SK-N-SH treated with all-trans-retinoic acid at 6 μM for 48 hours (cell line): ENCODE measurements around the gene PLA2G6.

Experiments
- ATAC-seq: fragments of 200-7000 bp; cut with Tn5 transposase; 3 replicates; pipeline ENCODE4 v1.9.1; 2020; ENCODE audit warnings: mild to moderate bottlenecking, moderate library complexity
- ARNTL ChIP-seq: fragments of 450-650 bp; formaldehyde crosslinking; IDR thresholded peaks from 2 replicates; pipeline ENCODE4 v1.5.0; 2020; ENCODE audit warnings: low read depth, mild to moderate bottlenecking, moderate library complexity, borderline replicate concordance
- BACH2 ChIP-seq: fragments of 250-450 bp; sonication (Bioruptor Pico); IDR thresholded peaks from 2 replicates; pipeline ENCODE4 v1.9.0; 2021; ENCODE audit warnings: mild to moderate bottlenecking, borderline replicate concordance
- CSDC2 ChIP-seq: fragments of 250-450 bp; sonication (Bioruptor Pico); IDR thresholded peaks from 2 replicates; pipeline ENCODE4 v1.5.0; 2020; ENCODE audit warnings: mild to moderate bottlenecking, moderate library complexity
- ESRRG ChIP-seq: fragments of 250-450 bp; sonication (Bioruptor Pico); IDR thresholded peaks from 2 replicates; pipeline ENCODE4 v1.6.1; 2021; ENCODE audit warnings: mild to moderate bottlenecking
- GLIS3 ChIP-seq: fragments of 250-450 bp; sonication (Bioruptor Pico); IDR thresholded peaks from 2 replicates; pipeline ENCODE4 v1.5.0; 2020; ENCODE audit warnings: mild to moderate bottlenecking, moderate library complexity
- ISL1 ChIP-seq: fragments of 250-450 bp; sonication (Bioruptor Pico); IDR thresholded peaks from 2 replicates; pipeline ENCODE4 v2.1.2; 2022; ENCODE audit warnings: mild to moderate bottlenecking, moderate library complexity
- OSR1 ChIP-seq: fragments of 250-450 bp; sonication (Bioruptor Pico); IDR thresholded peaks from 2 replicates; pipeline ENCODE4 v1.8.0; 2022; ENCODE audit warnings: moderate library complexity, mild to moderate bottlenecking, inconsistent platforms
- PPARA ChIP-seq: fragments of 250-450 bp; sonication (Bioruptor Pico); IDR thresholded peaks from 2 replicates; pipeline ENCODE4 v1.5.0; 2020; ENCODE audit warnings: mild to moderate bottlenecking, borderline replicate concordance
- RARB ChIP-seq: fragments of 250-450 bp; sonication (Bioruptor Pico); IDR thresholded peaks from 2 replicates; pipeline ENCODE4 v1.8.0; 2021; ENCODE audit warnings: mild to moderate bottlenecking, moderate library complexity
- TCF4 ChIP-seq: fragments of 250-450 bp; sonication (Bioruptor Pico); IDR thresholded peaks from 2 replicates; pipeline ENCODE4 v1.8.0; 2021; ENCODE audit warnings: mild to moderate bottlenecking, moderate library complexity, borderline replicate concordance
- TSHZ2 ChIP-seq: fragments of 250-450 bp; sonication (Bioruptor Pico); IDR thresholded peaks from 2 replicates; pipeline ENCODE4 v1.5.0; 2020; ENCODE audit warnings: mild to moderate bottlenecking, moderate library complexity
- ZC3H10 ChIP-seq: fragments of 250-450 bp; sonication (Bioruptor Pico); IDR thresholded peaks from 2 replicates; pipeline ENCODE4 v1.5.1; 2021; ENCODE audit warnings: mild to moderate bottlenecking, moderate library complexity
- ZFP3 ChIP-seq: fragments of 250-450 bp; sonication (Bioruptor Pico); IDR thresholded peaks from 2 replicates; pipeline ENCODE4 v1.5.0; 2020; ENCODE audit warnings: mild to moderate bottlenecking, moderate library complexity
- ZFP30 ChIP-seq: fragments of 450-650 bp; formaldehyde crosslinking; IDR thresholded peaks from 2 replicates; pipeline ENCODE4 v1.5.0; 2022; ENCODE audit warnings: mild to moderate bottlenecking, moderate library complexity
- ZNF565 ChIP-seq: fragments of 450-650 bp; formaldehyde crosslinking; conservative IDR thresholded peaks from 2 replicates; pipeline ENCODE4 v1.5.0; 2020; ENCODE audit warnings: low read depth, mild to moderate bottlenecking, moderate library complexity
- ZNF70 ChIP-seq: fragments of 450-650 bp; formaldehyde crosslinking; IDR thresholded peaks from 2 replicates; pipeline ENCODE4 v1.5.0; 2020; ENCODE audit warnings: mild to moderate bottlenecking, moderate library complexity
- ZNF8 ChIP-seq: fragments of 450-650 bp; formaldehyde crosslinking; IDR thresholded peaks from 2 replicates; pipeline ENCODE4 v1.5.0; 2020; ENCODE audit warnings: mild to moderate bottlenecking, moderate library complexity
- TF ChIP-seq, protein P1 (sequence below): fragments of 250-450 bp; sonication (Bioruptor Pico); IDR thresholded peaks from 2 replicates; pipeline ENCODE4 v1.5.1; 2021; ENCODE audit warnings: mild to moderate bottlenecking, moderate library complexity
- TF ChIP-seq, protein P2 (sequence below): fragments of 250-450 bp; sonication (Bioruptor Pico); IDR thresholded peaks from 2 replicates; pipeline ENCODE4 v1.5.1; 2020; ENCODE audit warnings: low read depth, mild to moderate bottlenecking, moderate library complexity
- TF ChIP-seq, protein P3 (sequence below): fragments of 250-450 bp; sonication (Bioruptor Pico); IDR thresholded peaks from 2 replicates; pipeline ENCODE4 v1.8.0; 2020; ENCODE audit warnings: mild to moderate bottlenecking, moderate library complexity, borderline replicate concordance

PLA2G6 gene

DNA sequence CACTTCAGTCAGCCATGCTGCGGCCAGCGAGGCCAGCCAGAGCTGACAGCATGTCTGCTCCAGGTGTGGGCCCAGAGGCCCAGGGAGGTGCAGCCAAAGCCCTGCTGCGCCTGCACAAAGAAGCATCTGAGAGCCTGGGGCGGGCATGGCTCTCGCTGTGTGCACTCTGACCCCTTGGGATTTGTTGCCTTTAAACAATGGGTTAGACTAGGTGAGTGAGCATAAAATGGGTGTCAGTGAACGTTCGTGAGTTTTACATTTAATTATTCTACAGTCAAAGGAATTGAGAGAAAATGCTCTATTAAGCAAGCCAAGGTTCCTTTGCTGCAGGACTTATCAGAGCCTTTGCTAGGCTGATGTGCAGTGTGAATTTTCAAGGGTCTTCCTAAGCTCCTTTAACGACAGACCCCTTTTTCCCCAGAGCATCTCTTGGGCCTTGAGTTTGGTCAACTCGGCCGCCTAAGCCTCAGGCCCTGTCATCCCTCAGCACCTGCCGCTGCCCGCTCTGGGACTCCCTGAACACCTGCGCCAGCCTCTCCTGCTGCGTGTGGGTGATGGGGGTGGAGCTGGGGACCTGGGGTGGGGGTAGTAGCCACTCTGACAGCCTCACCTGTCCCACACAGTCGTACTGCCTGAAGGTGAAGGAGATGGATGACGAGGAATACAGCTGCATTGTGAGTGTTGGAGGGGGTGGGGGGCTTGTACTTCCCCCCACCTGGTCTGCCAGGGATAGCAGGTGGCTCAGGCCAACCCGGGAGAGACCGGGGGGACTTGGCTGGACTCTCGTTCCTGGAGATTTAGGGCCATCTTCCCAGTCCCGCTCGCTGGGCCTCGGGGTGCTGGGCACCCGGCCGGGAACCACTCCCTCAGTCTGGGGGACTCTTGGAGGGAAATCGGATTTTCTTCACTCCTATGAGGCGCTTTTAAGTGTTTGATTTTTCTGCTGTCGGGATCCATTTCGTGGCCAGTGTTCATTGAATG, 108.2 kb downstream of the PLA2G6 start:
- no peak for ATAC-seq
- TF ChIP-seq ESRRG (no peak), ZNF8 (CRISPR knock-in tag) (no peak), TCF4 (CRISPR knock-in tag) (no peak), BACH2 (no peak), ZC3H10 (CRISPR knock-in tag) (no peak)

DNA sequence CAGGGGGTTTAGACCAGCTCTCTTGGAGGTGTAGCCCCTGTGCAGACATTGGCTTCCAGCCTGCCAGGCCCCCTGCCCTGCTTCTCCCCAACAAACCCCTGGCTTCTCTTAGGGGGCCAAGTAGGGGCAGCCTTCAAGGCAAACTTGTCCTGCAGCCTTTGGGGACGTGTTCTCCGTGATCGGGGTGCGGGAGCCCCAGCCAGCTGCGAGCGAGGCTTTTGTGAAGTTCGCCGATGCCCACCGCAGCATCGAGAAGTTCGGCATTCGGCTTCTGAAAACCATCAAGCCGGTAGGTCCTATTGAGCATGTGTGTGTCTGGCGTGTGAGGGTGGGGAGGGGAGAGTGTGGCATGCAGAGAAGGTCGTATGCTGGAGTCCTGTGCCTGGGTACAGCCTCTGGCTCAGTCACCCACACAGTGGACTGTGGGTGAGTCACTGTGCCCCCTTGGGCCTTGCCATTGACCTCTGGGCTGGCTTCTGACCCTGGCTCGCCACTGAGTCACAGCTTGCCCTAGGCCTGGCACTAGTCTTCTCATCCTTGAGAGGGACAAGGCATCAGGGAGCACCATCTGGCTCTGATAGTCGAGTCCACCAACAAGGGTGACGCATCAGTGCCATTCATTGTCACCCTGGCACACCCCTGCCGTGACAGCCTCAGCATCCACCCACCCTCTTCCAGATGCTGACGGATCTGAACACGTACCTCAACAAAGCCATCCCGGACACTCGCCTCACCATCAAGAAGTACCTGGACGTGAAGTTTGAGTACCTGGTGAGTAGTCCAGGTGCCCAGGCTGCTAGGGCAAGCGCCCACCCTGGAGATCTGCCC, 109.1 kb downstream of the PLA2G6 start:
- no peak for ATAC-seq

GRCh38 chr22:38071421-38072321, 110.0 kb downstream of the PLA2G6 start:
- no peak for ATAC-seq
- no peak for TF ChIP-seq ARNTL
- TF ChIP-seq ESRRG = no peak
- no peak for TF ChIP-seq OSR1 (CRISPR knock-in tag)
- TF ChIP-seq RARB = no peak
- TF ChIP-seq PPARA = no peak
- TF ChIP-seq, protein P1, sequence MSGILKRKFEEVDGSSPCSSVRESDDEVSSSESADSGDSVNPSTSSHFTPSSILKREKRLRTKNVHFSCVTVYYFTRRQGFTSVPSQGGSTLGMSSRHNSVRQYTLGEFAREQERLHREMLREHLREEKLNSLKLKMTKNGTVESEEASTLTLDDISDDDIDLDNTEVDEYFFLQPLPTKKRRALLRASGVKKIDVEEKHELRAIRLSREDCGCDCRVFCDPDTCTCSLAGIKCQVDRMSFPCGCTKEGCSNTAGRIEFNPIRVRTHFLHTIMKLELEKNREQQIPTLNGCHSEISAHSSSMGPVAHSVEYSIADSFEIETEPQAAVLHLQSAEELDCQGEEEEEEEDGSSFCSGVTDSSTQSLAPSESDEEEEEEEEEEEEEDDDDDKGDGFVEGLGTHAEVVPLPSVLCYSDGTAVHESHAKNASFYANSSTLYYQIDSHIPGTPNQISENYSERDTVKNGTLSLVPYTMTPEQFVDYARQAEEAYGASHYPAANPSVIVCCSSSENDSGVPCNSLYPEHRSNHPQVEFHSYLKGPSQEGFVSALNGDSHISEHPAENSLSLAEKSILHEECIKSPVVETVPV (CRISPR knock-in tag) = no peak
- TF ChIP-seq ZNF565 (CRISPR knock-in tag) = no peak
- no peak for TF ChIP-seq BACH2
- TF ChIP-seq, protein P2, sequence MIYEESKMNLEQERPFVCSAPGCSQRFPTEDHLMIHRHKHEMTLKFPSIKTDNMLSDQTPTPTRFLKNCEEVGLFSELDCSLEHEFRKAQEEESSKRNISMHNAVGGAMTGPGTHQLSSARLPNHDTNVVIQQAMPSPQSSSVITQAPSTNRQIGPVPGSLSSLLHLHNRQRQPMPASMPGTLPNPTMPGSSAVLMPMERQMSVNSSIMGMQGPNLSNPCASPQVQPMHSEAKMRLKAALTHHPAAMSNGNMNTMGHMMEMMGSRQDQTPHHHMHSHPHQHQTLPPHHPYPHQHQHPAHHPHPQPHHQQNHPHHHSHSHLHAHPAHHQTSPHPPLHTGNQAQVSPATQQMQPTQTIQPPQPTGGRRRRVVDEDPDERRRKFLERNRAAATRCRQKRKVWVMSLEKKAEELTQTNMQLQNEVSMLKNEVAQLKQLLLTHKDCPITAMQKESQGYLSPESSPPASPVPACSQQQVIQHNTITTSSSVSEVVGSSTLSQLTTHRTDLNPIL (CRISPR knock-in tag) = no peak
- no peak for TF ChIP-seq ZFP3 (CRISPR knock-in tag)
- TF ChIP-seq ISL1 (CRISPR knock-in tag) = no peak
- TF ChIP-seq, protein P3, sequence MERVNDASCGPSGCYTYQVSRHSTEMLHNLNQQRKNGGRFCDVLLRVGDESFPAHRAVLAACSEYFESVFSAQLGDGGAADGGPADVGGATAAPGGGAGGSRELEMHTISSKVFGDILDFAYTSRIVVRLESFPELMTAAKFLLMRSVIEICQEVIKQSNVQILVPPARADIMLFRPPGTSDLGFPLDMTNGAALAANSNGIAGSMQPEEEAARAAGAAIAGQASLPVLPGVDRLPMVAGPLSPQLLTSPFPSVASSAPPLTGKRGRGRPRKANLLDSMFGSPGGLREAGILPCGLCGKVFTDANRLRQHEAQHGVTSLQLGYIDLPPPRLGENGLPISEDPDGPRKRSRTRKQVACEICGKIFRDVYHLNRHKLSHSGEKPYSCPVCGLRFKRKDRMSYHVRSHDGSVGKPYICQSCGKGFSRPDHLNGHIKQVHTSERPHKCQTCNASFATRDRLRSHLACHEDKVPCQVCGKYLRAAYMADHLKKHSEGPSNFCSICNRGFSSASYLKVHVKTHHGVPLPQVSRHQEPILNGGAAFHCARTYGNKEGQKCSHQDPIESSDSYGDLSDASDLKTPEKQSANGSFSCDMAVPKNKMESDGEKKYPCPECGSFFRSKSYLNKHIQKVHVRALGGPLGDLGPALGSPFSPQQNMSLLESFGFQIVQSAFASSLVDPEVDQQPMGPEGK (CRISPR knock-in tag) = no peak
- no peak for TF ChIP-seq TCF4 (CRISPR knock-in tag)
- TF ChIP-seq ZFP30 (CRISPR knock-in tag) = no peak
- TF ChIP-seq ZC3H10 (CRISPR knock-in tag) = no peak
- no peak for TF ChIP-seq ZNF8 (CRISPR knock-in tag)
- no peak for TF ChIP-seq ZNF70 (CRISPR knock-in tag)
- TF ChIP-seq GLIS3 (CRISPR knock-in tag) = no peak
- TF ChIP-seq TSHZ2 = no peak

More for the DNA sequence above, 109.1 kb downstream of the PLA2G6 start:
- no peak for TF ChIP-seq ZNF70 (CRISPR knock-in tag)
- no peak for TF ChIP-seq RARB
- no peak for TF ChIP-seq ZNF8 (CRISPR knock-in tag)
- TF ChIP-seq ARNTL = no peak
- TF ChIP-seq, protein P2 (CRISPR knock-in tag) = no peak
- TF ChIP-seq TCF4 (CRISPR knock-in tag) = no peak
- TF ChIP-seq ZFP3 (CRISPR knock-in tag) = no peak
- no peak for TF ChIP-seq OSR1 (CRISPR knock-in tag)
- no peak for TF ChIP-seq BACH2
- no peak for TF ChIP-seq CSDC2
- TF ChIP-seq, protein P1 (CRISPR knock-in tag) = no peak
